Measurements from ENCODE around the gene CTDSPL2.
A peak's percentile ranks its signal among the peaks of the same experiment; 100 is the strongest.
"Not testable (repeated sequence)": the region's sequence is repeated elsewhere in the genome, so short reads cannot be mapped to it uniquely, and the experiment has no call there.

CTDSPL2 gene

GRCh38 chr15:44482090-44482489, 54.7 kb downstream of the CTDSPL2 start:
- DNase-seq (ENCODE audit: low read depth in 2 of 2) = no peak

- DNase-seq (ENCODE audit: low read depth in 2 of 2) = no peak
Measured at GRCh38 chr15:44485880-44486279, 58.5 kb downstream of the CTDSPL2 start.

GRCh38 chr15:44489464-44489863, 62.0 kb downstream of the CTDSPL2 start:
- DNase-seq (ENCODE audit: low read depth in 2 of 2) = no peak

GRCh38 chr15:44490622-44491021, 63.2 kb downstream of the CTDSPL2 start:
- no peak for DNase-seq (ENCODE audit: low read depth in 2 of 2)

DNA sequence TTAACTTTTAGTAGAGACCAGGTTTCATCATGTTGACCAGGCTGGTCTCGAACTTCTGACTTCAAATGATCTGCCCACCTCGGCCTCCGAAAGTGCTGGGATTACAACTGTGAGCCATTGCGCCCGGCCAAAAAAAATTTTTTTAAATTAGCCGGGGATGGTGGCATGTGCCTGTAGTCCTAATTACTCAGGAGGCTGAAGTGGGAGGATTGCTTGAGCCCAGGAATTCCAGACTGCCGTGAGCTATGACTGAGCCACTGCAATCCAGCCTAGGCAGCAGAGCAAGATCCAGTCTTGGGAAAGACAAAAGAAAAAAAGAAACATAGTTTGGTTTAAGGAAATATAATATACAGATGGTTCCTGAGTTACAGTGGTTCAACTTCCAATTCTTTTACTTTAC, 64.6 kb downstream of the CTDSPL2 start:
- no peak for DNase-seq (ENCODE audit: low read depth in 2 of 2)

DNA sequence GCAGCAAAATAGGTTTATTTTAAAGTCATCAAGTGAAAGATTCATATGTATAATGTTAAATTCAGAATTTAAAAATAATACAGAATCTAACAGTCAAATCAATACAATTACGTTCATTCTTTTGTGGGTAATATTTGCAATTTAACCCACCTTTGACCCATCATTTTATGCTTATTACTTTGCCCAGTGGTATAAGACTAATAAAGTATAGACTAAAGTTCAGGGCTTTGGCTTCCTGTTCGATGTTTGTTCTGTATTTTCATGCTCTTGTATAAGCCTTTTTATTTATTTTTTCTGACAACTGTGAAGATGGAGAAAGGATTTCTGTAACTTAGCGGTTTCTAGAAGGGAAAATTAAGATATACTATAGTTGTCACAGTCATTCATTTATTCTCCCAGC, 65.2 kb downstream of the CTDSPL2 start:
- DNase-seq (ENCODE audit: low read depth in 2 of 2) = no peak

- no peak for DNase-seq (ENCODE audit: low read depth in 2 of 2)
Measured at GRCh38 chr15:44495562-44495961, 68.1 kb downstream of the CTDSPL2 start.

DNA sequence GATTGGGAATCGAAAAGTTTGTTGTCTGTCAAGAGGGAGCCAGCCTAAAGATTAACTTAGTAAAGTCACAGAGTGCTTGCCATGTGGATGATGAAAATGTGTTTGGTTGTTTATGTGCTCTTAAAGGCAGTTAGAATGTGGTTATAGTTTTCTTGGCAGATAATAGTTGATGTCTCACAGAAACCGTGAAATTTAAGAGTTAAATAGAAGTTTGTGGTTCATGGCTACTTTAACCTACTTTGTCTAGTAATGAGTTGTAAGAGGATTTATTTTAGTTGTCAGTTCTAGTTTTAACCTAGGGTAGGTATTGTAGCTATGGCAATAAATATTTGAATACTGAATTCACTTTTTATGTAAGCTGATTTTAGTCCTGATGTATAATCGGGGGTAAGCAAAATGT, 73.1 kb downstream of the CTDSPL2 start:
- DNase-seq (ENCODE audit: low read depth in 2 of 2) = no peak

GRCh38 chr15:44501768-44502366, 74.4 kb downstream of the CTDSPL2 start:
- DNase-seq (ENCODE audit: low read depth in 2 of 2) = no peak

DNA sequence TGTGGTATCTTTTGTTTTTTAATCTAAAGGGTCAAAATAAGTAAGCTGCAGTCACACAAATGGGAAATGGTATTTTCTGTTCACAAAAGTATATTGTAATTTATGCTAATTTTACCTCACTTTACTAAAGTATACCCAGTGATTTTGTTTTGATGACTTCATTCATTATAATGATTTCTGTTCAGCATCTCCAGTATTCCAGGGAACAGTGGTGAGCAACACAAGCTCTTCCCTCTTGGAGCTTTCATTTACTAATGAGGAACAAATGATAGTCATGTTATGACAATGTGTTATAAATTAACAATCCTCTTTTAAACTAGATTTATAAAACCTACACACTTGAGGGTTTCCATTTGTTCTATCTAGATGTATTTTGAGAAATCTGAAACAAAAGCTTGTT, 89.0 kb downstream of the CTDSPL2 start:
- DNase-seq (ENCODE audit: low read depth in 2 of 2) = no peak

- no peak for DNase-seq (ENCODE audit: low read depth in 2 of 2)
Measured at GRCh38 chr15:44519537-44519936, 92.1 kb downstream of the CTDSPL2 start.

- DNase-seq (ENCODE audit: low read depth in 2 of 2) = no peak
Measured at GRCh38 chr15:44525018-44525417, 97.6 kb downstream of the CTDSPL2 start.

DNA sequence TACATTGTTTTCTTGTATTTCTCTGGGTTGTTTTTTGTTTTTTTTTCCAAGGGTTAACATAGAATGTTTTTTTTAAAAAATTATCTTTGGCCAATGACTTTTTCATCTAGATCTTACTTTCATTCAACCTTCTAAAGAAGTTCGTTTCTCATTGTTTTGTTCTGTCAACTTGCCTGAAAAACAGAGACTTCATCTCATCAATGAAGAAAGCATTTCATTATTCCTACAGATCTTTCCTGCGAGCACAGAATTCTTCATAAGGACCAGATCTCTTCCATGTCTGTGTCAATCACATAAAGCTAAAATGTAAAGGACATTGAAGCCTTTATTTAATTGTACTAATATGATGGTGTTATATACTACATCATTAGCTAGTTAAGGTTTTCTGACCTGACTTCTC, 99.8 kb downstream of the CTDSPL2 start:
- no peak for DNase-seq (ENCODE audit: low read depth in 2 of 2)

DNA sequence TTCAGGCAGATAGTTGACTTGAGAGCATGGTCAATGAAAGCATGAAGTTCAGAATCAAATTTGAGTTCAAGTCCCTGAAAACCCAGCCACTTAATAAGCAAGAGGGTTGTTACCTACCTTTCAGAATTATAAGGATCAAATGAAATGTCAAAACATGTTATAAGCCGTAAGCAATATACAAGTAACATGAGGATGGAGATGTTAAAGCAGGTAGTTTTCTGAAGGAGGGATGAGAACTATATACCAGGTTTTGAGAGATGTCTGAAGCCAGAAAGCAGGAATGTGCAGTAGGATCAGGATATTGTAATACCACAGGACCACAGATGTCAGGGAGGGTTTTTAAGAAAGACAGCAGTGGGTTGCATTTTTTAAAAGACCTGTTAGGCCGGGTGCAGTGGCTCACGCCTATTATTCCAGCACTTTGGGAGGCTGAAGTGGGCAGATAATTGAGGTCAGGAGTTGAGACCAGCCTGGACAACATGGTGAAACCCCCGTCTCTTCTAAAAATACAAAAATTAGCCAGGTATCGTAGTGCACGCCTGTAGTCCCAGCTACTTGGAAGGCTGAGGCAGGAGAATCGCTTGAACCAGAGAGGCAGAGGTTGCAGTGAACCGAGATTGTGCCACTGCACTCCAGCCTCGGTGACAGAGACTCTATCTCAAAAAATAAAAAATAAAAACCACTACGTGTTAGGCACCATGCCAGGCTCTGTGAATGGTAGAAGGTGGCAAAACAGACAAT, 102.6 kb downstream of the CTDSPL2 start:
- DNase-seq (ENCODE audit: low read depth in 2 of 2) = no peak

- no peak for DNase-seq (ENCODE audit: low read depth in 2 of 2)
Measured at GRCh38 chr15:44530653-44531052, 103.2 kb downstream of the CTDSPL2 start.

- DNase-seq (ENCODE audit: low read depth in 2 of 2) = not testable (repeated sequence)
Measured at GRCh38 chr15:44532275-44532674, 104.8 kb downstream of the CTDSPL2 start.

GRCh38 chr15:44532689-44533088, 105.3 kb downstream of the CTDSPL2 start:
- DNase-seq (ENCODE audit: low read depth in 2 of 2) = no peak

GRCh38 chr15:44535092-44535491, 107.7 kb downstream of the CTDSPL2 start:
- no peak for DNase-seq (ENCODE audit: low read depth in 2 of 2)

GRCh38 chr15:44535523-44536301, 108.3 kb downstream of the CTDSPL2 start:
- DNase-seq (ENCODE audit: low read depth in 2 of 2) = no peak

DNA sequence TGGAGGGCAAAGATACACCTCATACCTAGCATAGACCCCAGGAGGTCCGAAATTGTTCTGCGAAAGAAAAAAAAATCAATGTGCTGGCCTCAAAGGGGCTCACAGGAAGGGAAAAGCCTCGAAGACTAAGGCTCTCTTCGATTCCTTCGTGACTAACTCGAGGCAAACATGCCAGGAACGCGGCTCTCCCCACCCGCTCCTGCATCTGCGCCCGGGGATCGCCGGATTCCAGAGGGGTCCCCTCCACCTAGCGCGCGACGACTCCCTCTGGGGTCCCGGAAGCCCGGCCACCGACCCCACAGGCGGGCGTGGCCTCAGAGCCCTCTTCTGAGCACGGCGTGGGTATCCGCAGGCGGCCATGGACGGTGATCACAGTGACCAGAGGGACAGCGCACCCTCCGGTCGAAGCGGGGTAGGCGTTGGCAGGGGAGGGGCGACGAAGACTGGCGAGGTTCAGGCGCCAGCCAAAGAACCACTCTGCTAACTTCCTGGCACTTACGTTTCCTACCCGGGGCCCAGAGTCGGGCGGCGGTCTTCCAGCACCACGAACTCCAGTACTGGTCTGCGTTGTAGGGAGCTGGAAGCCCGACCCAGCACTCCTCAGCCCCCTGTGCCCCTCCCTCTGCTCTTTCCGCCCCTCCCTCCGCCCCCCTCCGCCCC, 109.0 kb downstream of the CTDSPL2 start:
- DNase-seq (ENCODE audit: low read depth in 2 of 2) = no peak

- peak; percentile 89 to 93 for DNase-seq (ENCODE audit: low read depth in 2 of 2)
Measured at GRCh38 chr15:44536962-44537734, 109.7 kb downstream of the CTDSPL2 start, which contains the start of gene EIF3J. Gene EIF3J, plus strand, starts transcription at chr15:44537147. Its CDS starts 48 bp downstream, at chr15:44537195.

Measured in stimulated activated CD8-positive, alpha-beta memory T cell treated with anti-CD3 and anti-CD28 coated beads, Interleukin-2, amount 100 ng/mL, for 1 hour (primary cell).